AG09309 (cell line): ENCODE data around the gene SLX4IP.

ENCODE experiments used
- DNase-seq: peaks from one replicate; pipeline ENCODE4 v3.0.0-alpha.2; 2010; ENCODE audit warnings: low read depth
- H3K4me3 ChIP-seq: 2 replicates; pipeline ENCODE4 v1.5.1; 2011; ENCODE audit warnings: mild to moderate bottlenecking, low read depth, low read length, moderate library complexity; ENCODE audit not compliant: control insufficient read depth
- TF ChIP-seq, protein P1 (sequence below): IDR thresholded peaks from 2 replicates; pipeline ENCODE4 v1.5.1; 2011; ENCODE audit warnings: mild to moderate bottlenecking, low read depth, low read length, inconsistent platforms; ENCODE audit not compliant: insufficient read depth, control insufficient read depth; ENCODE audit errors: missing control alignments

The SLX4IP gene

DNA sequence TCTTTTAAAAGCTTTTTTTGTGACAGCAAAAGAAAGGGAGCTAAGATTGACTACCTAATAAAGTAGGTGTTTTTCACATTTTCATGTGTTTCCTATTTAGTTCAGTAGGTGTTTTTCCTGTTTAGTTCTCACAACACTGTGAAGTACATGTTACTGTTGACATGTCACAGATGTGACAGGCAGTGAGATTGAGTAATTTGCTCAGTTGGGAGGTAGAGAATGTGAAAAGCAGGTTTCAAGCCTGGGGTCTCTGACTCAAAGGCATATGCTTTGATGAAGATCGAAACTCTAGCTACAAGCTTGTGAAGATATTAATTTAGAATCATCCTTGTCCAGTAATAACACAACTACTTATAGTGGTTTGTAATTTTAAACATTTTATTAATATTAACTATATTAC is 43.1 kb downstream of the SLX4IP start:
- TF ChIP-seq, protein P1, sequence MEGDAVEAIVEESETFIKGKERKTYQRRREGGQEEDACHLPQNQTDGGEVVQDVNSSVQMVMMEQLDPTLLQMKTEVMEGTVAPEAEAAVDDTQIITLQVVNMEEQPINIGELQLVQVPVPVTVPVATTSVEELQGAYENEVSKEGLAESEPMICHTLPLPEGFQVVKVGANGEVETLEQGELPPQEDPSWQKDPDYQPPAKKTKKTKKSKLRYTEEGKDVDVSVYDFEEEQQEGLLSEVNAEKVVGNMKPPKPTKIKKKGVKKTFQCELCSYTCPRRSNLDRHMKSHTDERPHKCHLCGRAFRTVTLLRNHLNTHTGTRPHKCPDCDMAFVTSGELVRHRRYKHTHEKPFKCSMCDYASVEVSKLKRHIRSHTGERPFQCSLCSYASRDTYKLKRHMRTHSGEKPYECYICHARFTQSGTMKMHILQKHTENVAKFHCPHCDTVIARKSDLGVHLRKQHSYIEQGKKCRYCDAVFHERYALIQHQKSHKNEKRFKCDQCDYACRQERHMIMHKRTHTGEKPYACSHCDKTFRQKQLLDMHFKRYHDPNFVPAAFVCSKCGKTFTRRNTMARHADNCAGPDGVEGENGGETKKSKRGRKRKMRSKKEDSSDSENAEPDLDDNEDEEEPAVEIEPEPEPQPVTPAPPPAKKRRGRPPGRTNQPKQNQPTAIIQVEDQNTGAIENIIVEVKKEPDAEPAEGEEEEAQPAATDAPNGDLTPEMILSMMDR = no peak
- DNase-seq = no peak
- no peak overlapping the region for H3K4me3 ChIP-seq

DNA sequence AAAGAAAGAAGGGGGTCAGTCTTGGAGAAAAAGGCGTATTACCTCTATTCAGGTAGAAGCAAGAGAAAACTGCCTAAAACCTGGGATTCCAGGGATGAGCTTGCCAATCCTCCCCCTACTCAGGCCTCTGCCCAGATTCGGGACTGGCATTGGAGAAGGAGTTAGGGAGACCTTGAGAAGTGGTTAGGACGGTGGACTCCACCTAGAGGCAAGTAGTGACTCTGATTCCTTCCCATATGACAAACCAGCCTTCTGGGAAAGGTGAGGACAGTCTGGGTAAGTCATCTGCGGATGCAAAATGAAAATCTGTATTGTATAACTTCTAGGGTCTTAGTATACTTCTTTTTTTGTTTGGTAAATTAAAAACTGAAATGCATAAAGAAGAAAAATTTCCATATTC is 43.8 kb downstream of the SLX4IP start:
- DNase-seq = no peak
- TF ChIP-seq, protein P1 = no peak
- H3K4me3 ChIP-seq = no peak overlapping the region

DNA sequence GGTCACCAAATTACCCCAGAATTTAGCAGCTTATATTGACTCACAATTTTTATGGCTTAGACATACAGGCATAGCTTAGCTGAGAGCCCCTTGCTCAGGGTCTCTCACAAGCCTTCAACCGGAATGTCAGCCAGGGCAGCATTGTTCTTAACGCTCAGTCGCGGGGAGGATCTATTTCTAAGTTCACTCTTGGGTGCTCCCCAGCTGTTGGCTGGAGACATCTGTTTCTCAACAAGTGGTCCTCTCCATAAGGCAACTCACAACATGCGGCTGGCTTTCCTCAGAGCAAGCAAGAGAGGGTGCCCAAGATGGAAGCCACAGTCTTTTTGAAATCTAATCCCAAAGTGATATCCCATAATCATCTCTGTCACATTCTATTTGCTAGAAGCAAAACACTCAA is 46.6 kb downstream of the SLX4IP start:
- H3K4me3 ChIP-seq = no peak overlapping the region
- DNase-seq = no peak
- TF ChIP-seq, protein P1 = no peak

DNA sequence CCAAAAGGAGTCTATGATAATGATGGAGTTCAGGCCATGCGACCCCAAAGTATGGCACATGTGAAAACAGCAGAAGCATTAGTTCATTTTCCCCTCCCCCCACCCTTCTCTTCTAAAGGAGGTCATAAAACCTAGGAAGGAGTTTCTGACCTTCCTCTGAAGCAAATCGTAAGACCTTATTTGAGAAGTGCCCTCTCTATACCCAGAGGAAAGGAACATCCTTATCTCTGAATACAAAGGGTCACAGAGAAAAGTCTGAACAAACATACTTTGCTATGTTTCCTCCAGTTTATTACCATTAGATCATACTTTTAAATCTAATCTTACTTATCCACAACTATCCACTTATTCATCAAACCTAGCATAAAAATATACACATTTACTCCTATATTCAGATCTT is 48.6 kb downstream of the SLX4IP start:
- TF ChIP-seq, protein P1 = no peak
- no peak overlapping the region for H3K4me3 ChIP-seq
- DNase-seq = no peak

DNA sequence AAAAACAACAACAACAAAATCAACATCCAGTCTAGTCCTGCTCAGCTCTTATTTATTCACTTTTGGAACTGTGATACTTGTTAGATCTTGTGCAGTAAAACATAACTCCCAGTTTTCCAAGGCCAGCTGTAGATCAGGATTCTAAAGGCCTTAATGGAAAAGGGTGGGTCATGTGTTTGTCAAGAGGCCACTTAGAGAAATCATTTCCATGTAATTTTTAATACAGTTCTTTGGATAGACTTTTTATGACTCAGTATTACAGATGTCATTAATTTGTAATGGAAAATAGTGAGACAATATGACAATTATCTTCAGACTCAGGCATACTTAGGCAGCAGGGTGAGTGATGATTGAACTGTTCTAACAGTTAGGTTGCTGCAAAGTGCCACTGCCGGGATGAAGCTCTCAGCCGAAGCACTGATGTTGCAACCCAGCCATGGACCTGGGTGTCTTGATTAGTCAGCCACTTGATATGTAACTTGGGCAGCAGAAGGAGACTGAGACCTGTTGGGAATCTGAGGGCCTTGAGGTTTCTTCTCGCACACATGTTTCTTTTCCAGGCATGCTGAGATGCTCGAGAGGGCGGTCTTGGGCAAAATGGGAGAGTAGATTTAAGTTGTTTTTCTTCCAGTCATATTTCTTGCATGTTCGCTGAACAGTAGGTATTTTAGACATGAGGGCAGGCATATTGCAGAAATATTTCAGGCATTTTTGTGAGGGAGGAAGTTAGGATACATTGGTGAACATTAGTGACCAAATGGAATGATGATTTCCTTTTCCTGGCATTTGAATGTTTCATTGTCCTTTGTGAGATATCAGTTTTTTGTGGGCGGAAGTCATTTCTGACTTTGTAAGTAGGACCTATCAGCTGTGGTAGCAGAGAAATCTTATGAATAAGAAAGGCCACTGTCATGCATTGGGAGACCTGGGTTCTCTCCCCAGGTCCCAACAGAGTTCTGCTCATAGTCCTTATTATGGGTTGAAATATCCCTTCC is 52.3 kb downstream of the SLX4IP start:
- H3K4me3 ChIP-seq = no peak overlapping the region
- TF ChIP-seq, protein P1 = no peak
- no peak for DNase-seq

DNA sequence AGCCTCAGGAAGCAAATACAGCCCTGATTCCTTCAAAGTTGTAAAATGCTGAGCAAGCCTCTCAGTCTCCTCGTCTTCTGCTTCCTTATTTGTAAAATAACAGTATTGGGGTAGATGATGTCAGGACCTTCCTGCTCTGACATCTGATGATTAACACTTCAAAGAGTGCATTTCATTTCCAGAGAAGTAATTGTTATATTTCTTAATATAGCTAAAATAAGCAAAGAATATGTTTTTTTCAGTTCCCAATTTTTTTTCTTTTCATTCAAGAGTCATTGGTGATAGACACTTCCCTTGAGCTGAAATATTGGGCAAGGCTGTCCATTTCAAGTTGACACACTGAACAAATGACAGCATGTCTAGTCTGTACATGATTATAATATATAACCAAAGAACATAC is 53.4 kb downstream of the SLX4IP start:
- TF ChIP-seq, protein P1 = no peak
- DNase-seq = no peak
- no peak overlapping the region for H3K4me3 ChIP-seq
